ENCODE results near the gene SNUPN.

The SNUPN gene

GRCh38 chr15:75625542-75626347 lies at the start of gene SNUPN:
Gene SNUPN (minus strand): TSS chr15:75625725. CDS start chr15:75621051, 4,674 bp downstream.
- peak; percentile 95 to 96 for DNase-seq

- DNase-seq = no peak
These were observed 48.8 kb upstream of the SNUPN start for GRCh38 chr15:75674366-75674765.

- DNase-seq = no peak
These were observed 48.1 kb upstream of the SNUPN start for GRCh38 chr15:75673426-75674235.

GRCh38 chr15:75672646-75673425 lies 47.3 kb upstream of the SNUPN start:
- no peak for DNase-seq

GRCh38 chr15:75671730-75672602 lies 46.4 kb upstream of the SNUPN start:
- no peak for DNase-seq

- no peak for DNase-seq
These were observed 44.3 kb upstream of the SNUPN start for GRCh38 chr15:75669879-75670212.

GRCh38 chr15:75669191-75669878 lies 43.8 kb upstream of the SNUPN start:
- DNase-seq = peak in 1 of 2 experiments; percentile 32

- no peak for DNase-seq
These were observed 41.4 kb upstream of the SNUPN start for GRCh38 chr15:75666823-75667501.

- no peak for DNase-seq
These were observed 38.5 kb upstream of the SNUPN start for GRCh38 chr15:75663931-75664421.

- DNase-seq = no peak
These were observed 37.4 kb upstream of the SNUPN start for GRCh38 chr15:75662823-75663519.

GRCh38 chr15:75661756-75662140 lies 36.2 kb upstream of the SNUPN start:
- DNase-seq = no peak

- DNase-seq = no peak
These were observed 35.7 kb upstream of the SNUPN start for GRCh38 chr15:75661100-75661755.

GRCh38 chr15:75659928-75660645 lies 34.6 kb upstream of the SNUPN start:
- no peak for DNase-seq

GRCh38 chr15:75659141-75659771 lies 33.7 kb upstream of the SNUPN start:
- DNase-seq = no peak

GRCh38 chr15:75656813-75657212 lies 31.3 kb upstream of the SNUPN start:
- DNase-seq = no peak

GRCh38 chr15:75656331-75656730 lies 30.8 kb upstream of the SNUPN start:
- no peak for DNase-seq

GRCh38 chr15:75655931-75656330 lies 30.4 kb upstream of the SNUPN start:
- DNase-seq = no peak

GRCh38 chr15:75654201-75654907 lies 28.8 kb upstream of the SNUPN start:
- DNase-seq = no peak
